Liver (tissue), 9 donors: ENCODE results near the gene VMAC. TPM values are rescaled to one million over a fixed set of nuclear protein-coding genes. Genes with fewer than 3 reads are reported as not detected.
A peak's percentile ranks its signal among the peaks of the same experiment; 100 is the strongest.

Experiments used
- DNase-seq: peaks from one replicate; pipeline ENCODE4 v3.0.0-alpha.2; 2017; ENCODE audit warnings: low spot score
- H3K27ac ChIP-seq, 2 donors: one replicate each; pipeline ENCODE4 v1.7.0; 2013; ENCODE audit warnings: inconsistent platforms in 2 of 2, low read length in 2 of 2, control low read depth in 1 of 2, low read depth in 1 of 2, mild to moderate bottlenecking in 1 of 2
- H3K27me3 ChIP-seq, 4 donors: one replicate each; pipeline versions ENCODE4 v1.6.1 to v1.7.0; 2013; ENCODE audit warnings: low read length in 3 of 4, inconsistent platforms in 1 of 4, mild to moderate bottlenecking in 1 of 4, moderate library complexity in 1 of 4; ENCODE audit not compliant: control insufficient read depth in 4 of 4, insufficient read depth in 4 of 4
- H3K36me3 ChIP-seq, 4 donors: one replicate each; pipeline versions ENCODE4 v1.6.1 to v1.7.0; 2013; ENCODE audit warnings: low read length in 3 of 4, mild to moderate bottlenecking in 3 of 4, low read depth in 1 of 4, moderate library complexity in 1 of 4; ENCODE audit not compliant: control insufficient read depth in 4 of 4, insufficient read depth in 3 of 4
- H3K4me1 ChIP-seq, 4 donors: one replicate each; pipeline versions ENCODE4 v1.6.1 to v1.7.0; 2013; ENCODE audit warnings: low read length in 3 of 4, mild to moderate bottlenecking in 3 of 4, moderate library complexity in 1 of 4; ENCODE audit not compliant: control insufficient read depth in 4 of 4, insufficient read depth in 4 of 4
- H3K4me3 ChIP-seq, 3 donors: one replicate each; pipeline versions ENCODE4 v1.6.1 to v1.7.0; 2013; ENCODE audit warnings: low read length in 3 of 3, control low read depth in 1 of 3, low read depth in 1 of 3, mild to moderate bottlenecking in 1 of 3
- H3K9ac ChIP-seq, 2 donors: one replicate each; pipeline ENCODE4 v1.7.0; 2013; ENCODE audit warnings: low read length in 2 of 2, mild to moderate bottlenecking in 2 of 2, moderate library complexity in 2 of 2, control low read depth in 1 of 2, low read depth in 1 of 2
- H3K9me3 ChIP-seq, 4 donors: one replicate each; pipeline versions ENCODE4 v1.6.1 to v1.7.0; 2013; ENCODE audit warnings: low read length in 3 of 4; ENCODE audit not compliant: control insufficient read depth in 4 of 4
- ATF3 ChIP-seq: IDR thresholded peaks from 2 replicates; pipeline ENCODE4 v1.6.1; 2016; ENCODE audit warnings: antibody characterized with exemption
- CTCF ChIP-seq: fragments of 150-350 bp; IDR thresholded peaks from 2 replicates; pipeline ENCODE4 v1.5.1; 2017; ENCODE audit warnings: improper control_type of control experiment, low read depth, low read length; ENCODE audit not compliant: missing input control
- EGR1 ChIP-seq, 2 donors: IDR thresholded peaks; 2 replicates each; pipeline ENCODE4 v1.6.1; 2016 to 2018; ENCODE audit warnings: antibody characterized with exemption in 2 of 2, low read depth in 2 of 2
- FOXA1 ChIP-seq: IDR thresholded peaks from 2 replicates; pipeline ENCODE4 v1.6.1; 2016; ENCODE audit warnings: antibody characterized with exemption
- FOXA2 ChIP-seq: IDR thresholded peaks from 2 replicates; pipeline ENCODE4 v1.6.1; 2016; ENCODE audit warnings: antibody characterized with exemption
- HNF4A ChIP-seq, 2 donors: conservative IDR thresholded peaks; 2 replicates each; pipeline ENCODE4 v1.6.1; 2016; ENCODE audit warnings: antibody characterized with exemption in 2 of 2, mild to moderate bottlenecking in 2 of 2
- HNF4G ChIP-seq: IDR thresholded peaks from 2 replicates; pipeline ENCODE4 v1.6.1; 2016; ENCODE audit warnings: antibody characterized with exemption
- JUND ChIP-seq, 2 donors: IDR thresholded peaks; 2 replicates each; pipeline ENCODE4 v1.6.1; 2016; ENCODE audit warnings: antibody characterized with exemption in 2 of 2
- MAX ChIP-seq: IDR thresholded peaks from 2 replicates; pipeline ENCODE4 v1.6.1; 2016; ENCODE audit warnings: antibody characterized with exemption
- NR2F2 ChIP-seq: IDR thresholded peaks from 2 replicates; pipeline ENCODE4 v1.6.1; 2016; ENCODE audit warnings: antibody characterized with exemption
- RAD21 ChIP-seq, 2 donors: IDR thresholded peaks; 2 replicates each; pipeline ENCODE4 v1.6.1; 2016; ENCODE audit warnings: antibody characterized with exemption in 2 of 2, mild to moderate bottlenecking in 2 of 2
- REST ChIP-seq: IDR thresholded peaks from 2 replicates; pipeline ENCODE4 v1.6.1; 2016; ENCODE audit warnings: antibody characterized with exemption, mild to moderate bottlenecking
- RXRA ChIP-seq, 2 donors: IDR thresholded peaks; 2 replicates each; pipeline ENCODE4 v1.6.1; 2017 to 2018; ENCODE audit warnings: antibody characterized with exemption in 2 of 2, mild to moderate bottlenecking in 1 of 2
- SP1 ChIP-seq: IDR thresholded peaks from 2 replicates; pipeline ENCODE4 v1.6.1; 2018; ENCODE audit warnings: antibody characterized with exemption, mild to moderate bottlenecking
- YY1 ChIP-seq: IDR thresholded peaks from 2 replicates; pipeline ENCODE4 v1.6.1; 2016; ENCODE audit warnings: antibody characterized with exemption, mild to moderate bottlenecking
- ZBTB33 ChIP-seq: IDR thresholded peaks from 2 replicates; pipeline ENCODE4 v1.6.1; 2016; ENCODE audit warnings: antibody characterized with exemption
- WGBS: extraction: QIAGEN DNeasy Blood & Tissue Kit; methylation state at CpG from one replicate; pipeline ENCODE4 v1.1.7; 2013; 5-methylcytosine and 5-hydroxymethylcytosine counted together
- polyA plus RNA-seq, 2 donors: library from polyadenylated mRNA; stranded (reverse) in 1 of 2; unstranded in 1 of 2; fragments of 200-250 nt in 1 of 2; fragments of >200 nt in 1 of 2; fragmentation: Nextera tagmentation in 1 of 2; extraction: Ambion mirVana in 1 of 2; gene quantifications; one replicate each; pipeline versions ENCODE4 v1.2.1 to v1.2.3, GENCODE V29; 2013 to 2015
- total RNA-seq, 2 donors: library from RNA; depleted of rRNA; stranded (reverse); fragments of >200 nt; gene quantifications; one replicate each; pipeline ENCODE4 v1.2.3, GENCODE V29; 2014
- donor health status: healthy.
- donor health status: healthy.
- donor health status: healthy.
- donor health status: healthy.
- donor health status: healthy.

The VMAC gene
- total and polyA plus RNA-seq, 4 donors = 1.2 to 7.7 (median 2.6) TPM

GRCh38 chr19:5880604-5881078 lies 24.0 kb upstream of the VMAC start:
- H3K9me3 ChIP-seq = no peaks in the 10 kb centered on the region
- 14% methylated on average over 15 of the region's 15 CpGs for WGBS
- peak overlapping the region; percentile 53 to 76 for H3K27ac ChIP-seq
- H3K4me3 ChIP-seq = no peak overlapping the region
- DNase-seq = peak; percentile 71
- no peaks in the 10 kb centered on the region for H3K27me3 ChIP-seq
- no peaks in the 10 kb centered on the region for H3K36me3 ChIP-seq
- peaks cover 10 to 23% (median 14%) of the 10 kb centered on the region in 4 donors for H3K4me1 ChIP-seq
- H3K9ac ChIP-seq = peak overlapping the region in 1 of 2 donors; percentile 58
- peak; percentile 75 to 79 for TF ChIP-seq RXRA (IDR thresholded peaks at IDR 0.05)
- peak; percentile 47 for TF ChIP-seq NR2F2
- TF ChIP-seq JUND (IDR thresholded peaks at IDR 0.05) = peak; percentile 63 to 73
- no peak for TF ChIP-seq CTCF
- TF ChIP-seq FOXA2 = peak; percentile 44
- peak; percentile 63 for TF ChIP-seq MAX
- peak; percentile 7 for TF ChIP-seq YY1
- peak; percentile 75 for TF ChIP-seq HNF4G
- peak; percentile 72 for TF ChIP-seq SP1
- TF ChIP-seq RAD21 (IDR thresholded peaks at IDR 0.05) = peak; percentile 35 to 59
- TF ChIP-seq FOXA1 = no peak
- peak; percentile 45 for TF ChIP-seq ZBTB33
- peak; percentile 57 for TF ChIP-seq REST
- peak in 1 of 2 donors; percentile 49 for TF ChIP-seq EGR1 (IDR thresholded peaks at IDR 0.05; ENCODE audit: low read depth in 2 of 2)
- TF ChIP-seq ATF3 = no peak
- peak; percentile 80 to 86 for TF ChIP-seq HNF4A (conservative IDR thresholded peaks at IDR 0.05)
